Neural cell (in vitro differentiated cells): ENCODE measurements around the gene SLC6A11.

Experiments
- EP300 ChIP-seq: fragments of 450-650 bp; conservative IDR thresholded peaks from 2 replicates; pipeline ENCODE4 v1.6.1; 2014; ENCODE audit warnings: antibody characterized with exemption, mild to moderate bottlenecking, moderate library complexity; ENCODE audit not compliant: poor library complexity, severe bottlenecking
- EZH2 ChIP-seq: fragments of 200-600, 300-800 bp; shearing (Covaris generic), sonication (generic); IDR thresholded peaks from 2 replicates; pipeline ENCODE4 v1.6.1; 2014; ENCODE audit warnings: antibody characterized with exemption, low read length, borderline replicate concordance, mild to moderate bottlenecking; ENCODE audit not compliant: insufficient read depth, poor library complexity, severe bottlenecking
- MXI1 ChIP-seq: fragments of 450-650 bp; conservative IDR thresholded peaks from 2 replicates; pipeline ENCODE4 v1.6.1; 2014; ENCODE audit warnings: antibody characterized with exemption, mild to moderate bottlenecking; ENCODE audit not compliant: poor library complexity, severe bottlenecking
- POLR2AphosphoS5 ChIP-seq: IDR thresholded peaks from 2 replicates; pipeline ENCODE4 v1.6.1; 2012
- REST ChIP-seq: IDR thresholded peaks from 2 replicates; pipeline ENCODE4 v1.6.1; 2012; ENCODE audit warnings: borderline replicate concordance
- TAF1 ChIP-seq: IDR thresholded peaks from 2 replicates; pipeline ENCODE4 v1.6.1; 2012; ENCODE audit warnings: low read depth
- TF ChIP-seq, protein P1 (sequence below): fragments of 450-650 bp; IDR thresholded peaks from 2 replicates; pipeline ENCODE4 v1.5.1; 2014; ENCODE audit warnings: antibody characterized with exemption, mild to moderate bottlenecking, moderate library complexity; ENCODE audit not compliant: poor library complexity, severe bottlenecking

- TF ChIP-seq, protein P1, sequence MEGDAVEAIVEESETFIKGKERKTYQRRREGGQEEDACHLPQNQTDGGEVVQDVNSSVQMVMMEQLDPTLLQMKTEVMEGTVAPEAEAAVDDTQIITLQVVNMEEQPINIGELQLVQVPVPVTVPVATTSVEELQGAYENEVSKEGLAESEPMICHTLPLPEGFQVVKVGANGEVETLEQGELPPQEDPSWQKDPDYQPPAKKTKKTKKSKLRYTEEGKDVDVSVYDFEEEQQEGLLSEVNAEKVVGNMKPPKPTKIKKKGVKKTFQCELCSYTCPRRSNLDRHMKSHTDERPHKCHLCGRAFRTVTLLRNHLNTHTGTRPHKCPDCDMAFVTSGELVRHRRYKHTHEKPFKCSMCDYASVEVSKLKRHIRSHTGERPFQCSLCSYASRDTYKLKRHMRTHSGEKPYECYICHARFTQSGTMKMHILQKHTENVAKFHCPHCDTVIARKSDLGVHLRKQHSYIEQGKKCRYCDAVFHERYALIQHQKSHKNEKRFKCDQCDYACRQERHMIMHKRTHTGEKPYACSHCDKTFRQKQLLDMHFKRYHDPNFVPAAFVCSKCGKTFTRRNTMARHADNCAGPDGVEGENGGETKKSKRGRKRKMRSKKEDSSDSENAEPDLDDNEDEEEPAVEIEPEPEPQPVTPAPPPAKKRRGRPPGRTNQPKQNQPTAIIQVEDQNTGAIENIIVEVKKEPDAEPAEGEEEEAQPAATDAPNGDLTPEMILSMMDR: no peak
- TF ChIP-seq MXI1: no peak
- no peak for TF ChIP-seq EZH2
- no peak for TF ChIP-seq POLR2AphosphoS5
- no peak for TF ChIP-seq REST
- no peak for TF ChIP-seq TAF1
- no peak for TF ChIP-seq EP300
Observed at GRCh38 chr3:10822055-10822454, 6.0 kb downstream of the SLC6A11 start.
